Testis (tissue), 2 donors: Measurements from ENCODE around the gene EFNB2.

ENCODE experiments used
- CTCF ChIP-seq, 3 experiments: fragments of 450-650 bp in 2 of 3; fragments of 200-600 bp in 1 of 3; sonication (generic) in 1 of 3; IDR thresholded peaks; one replicate each; pipeline ENCODE4 v1.5.1; 2016 to 2019; ENCODE audit warnings: antibody characterized with exemption in 3 of 3, mild to moderate bottlenecking in 2 of 3, moderate library complexity in 1 of 3
- POLR2A ChIP-seq: fragments of 450-650 bp; IDR thresholded peaks from one replicate; pipeline ENCODE4 v1.6.1; 2017; ENCODE audit warnings: antibody characterized with exemption, mild to moderate bottlenecking, moderate library complexity

GRCh38 chr13:106573284-106573846 lies 37.9 kb upstream of the EFNB2 start:
- TF ChIP-seq CTCF (IDR thresholded peaks at IDR 0.05) (no peak), POLR2A (no peak)
